ENCODE data around the gene C1GALT1C1L.

C1GALT1C1L gene

GRCh38 chr2:43657241-43657640 lies 19.0 kb downstream of the C1GALT1C1L start:
- in situ Hi-C loops (cut with MboI; ENCODE audit: low pct_unique_long_range_greater_than_20kb, low sequenced_read_pairs, unreplicated experiment): no loop called here
- DNase-seq (ENCODE audit: low spot score): no peak
- TF ChIP-seq, protein P1, sequence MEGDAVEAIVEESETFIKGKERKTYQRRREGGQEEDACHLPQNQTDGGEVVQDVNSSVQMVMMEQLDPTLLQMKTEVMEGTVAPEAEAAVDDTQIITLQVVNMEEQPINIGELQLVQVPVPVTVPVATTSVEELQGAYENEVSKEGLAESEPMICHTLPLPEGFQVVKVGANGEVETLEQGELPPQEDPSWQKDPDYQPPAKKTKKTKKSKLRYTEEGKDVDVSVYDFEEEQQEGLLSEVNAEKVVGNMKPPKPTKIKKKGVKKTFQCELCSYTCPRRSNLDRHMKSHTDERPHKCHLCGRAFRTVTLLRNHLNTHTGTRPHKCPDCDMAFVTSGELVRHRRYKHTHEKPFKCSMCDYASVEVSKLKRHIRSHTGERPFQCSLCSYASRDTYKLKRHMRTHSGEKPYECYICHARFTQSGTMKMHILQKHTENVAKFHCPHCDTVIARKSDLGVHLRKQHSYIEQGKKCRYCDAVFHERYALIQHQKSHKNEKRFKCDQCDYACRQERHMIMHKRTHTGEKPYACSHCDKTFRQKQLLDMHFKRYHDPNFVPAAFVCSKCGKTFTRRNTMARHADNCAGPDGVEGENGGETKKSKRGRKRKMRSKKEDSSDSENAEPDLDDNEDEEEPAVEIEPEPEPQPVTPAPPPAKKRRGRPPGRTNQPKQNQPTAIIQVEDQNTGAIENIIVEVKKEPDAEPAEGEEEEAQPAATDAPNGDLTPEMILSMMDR (IDR thresholded peaks at IDR 0.05; ENCODE audit: extremely low read depth, insufficient read depth, missing control alignments): no peak

- in situ Hi-C loops (cut with MboI; ENCODE audit: low pct_unique_long_range_greater_than_20kb, low sequenced_read_pairs, unreplicated experiment): no loop called here
- TF ChIP-seq, protein P1 (IDR thresholded peaks at IDR 0.05; ENCODE audit: extremely low read depth, insufficient read depth, missing control alignments): no peak
- no peak for DNase-seq (ENCODE audit: low spot score)
Measured at GRCh38 chr2:43653506-43653905, 22.7 kb downstream of the C1GALT1C1L start.

- no peak for DNase-seq (ENCODE audit: low spot score)
- in situ Hi-C loops (cut with MboI; ENCODE audit: low pct_unique_long_range_greater_than_20kb, low sequenced_read_pairs, unreplicated experiment): no loop called here
- TF ChIP-seq, protein P1 (IDR thresholded peaks at IDR 0.05; ENCODE audit: extremely low read depth, insufficient read depth, missing control alignments): no peak
Measured at GRCh38 chr2:43648994-43649701, 27.1 kb downstream of the C1GALT1C1L start.

GRCh38 chr2:43643680-43644079 lies 32.5 kb downstream of the C1GALT1C1L start:
- no peak for DNase-seq (ENCODE audit: low spot score)
- TF ChIP-seq, protein P1 (IDR thresholded peaks at IDR 0.05; ENCODE audit: extremely low read depth, insufficient read depth, missing control alignments): no peak
- in situ Hi-C loops (cut with MboI; ENCODE audit: low pct_unique_long_range_greater_than_20kb, low sequenced_read_pairs, unreplicated experiment): no loop called here

- TF ChIP-seq, protein P1 (IDR thresholded peaks at IDR 0.05; ENCODE audit: extremely low read depth, insufficient read depth, missing control alignments): no peak
- in situ Hi-C loops (cut with MboI; ENCODE audit: low pct_unique_long_range_greater_than_20kb, low sequenced_read_pairs, unreplicated experiment): no loop called here
Measured at GRCh38 chr2:43642363-43642762, 33.9 kb downstream of the C1GALT1C1L start.

DNA sequence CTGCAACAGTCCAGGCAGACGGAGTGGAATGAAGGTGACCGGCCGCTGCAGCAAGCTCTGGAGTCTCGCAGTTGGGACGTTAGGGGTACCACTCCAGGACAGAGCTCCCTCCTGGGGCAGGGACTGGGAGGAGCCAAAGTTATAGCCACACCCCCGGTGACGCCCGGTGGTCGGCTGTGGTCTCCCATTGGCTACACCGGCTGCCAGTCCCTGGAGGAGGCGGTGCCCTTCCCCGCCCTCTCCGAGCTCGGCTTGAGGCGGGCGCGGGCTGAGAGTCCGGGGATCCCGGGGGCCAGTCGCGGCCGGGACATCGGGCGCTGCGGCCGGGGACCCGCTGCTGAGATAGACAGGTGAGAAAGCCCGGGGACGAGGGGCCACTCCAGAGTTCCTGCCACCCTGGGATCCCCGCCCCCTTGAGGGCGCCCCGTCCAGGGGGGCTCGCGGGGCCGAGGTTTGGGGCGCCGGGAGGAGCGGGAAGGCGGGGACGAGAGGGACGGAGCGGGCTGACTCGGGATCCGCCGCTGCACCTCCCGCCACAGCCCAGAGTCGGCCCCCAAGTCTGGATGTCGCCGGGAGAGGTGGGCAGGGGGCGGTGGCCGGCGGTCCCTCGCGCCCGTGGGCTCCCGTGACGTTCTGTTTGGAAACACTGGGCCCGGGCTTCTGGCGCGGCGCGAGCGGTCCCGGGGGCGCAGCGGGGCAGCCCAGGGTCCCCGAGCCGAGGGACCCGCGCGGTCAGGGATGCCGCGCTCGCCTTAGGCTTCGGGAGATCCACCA lies 39.0 kb downstream of the C1GALT1C1L start, which contains the start of gene PLEKHH2:
PLEKHH2 (plus strand) TSS at position 231 of the 774 bp plus-strand sequence. CDS start 7,414 bp downstream, outside the sequence.
- TF ChIP-seq, protein P1 (IDR thresholded peaks at IDR 0.05; ENCODE audit: extremely low read depth, insufficient read depth, missing control alignments): no peak
- DNase-seq (ENCODE audit: low spot score): peak; percentile 95
- in situ Hi-C loops (cut with MboI; ENCODE audit: low pct_unique_long_range_greater_than_20kb, low sequenced_read_pairs, unreplicated experiment): no loop called here

More at GRCh38 chr2:43642363-43642762, 33.9 kb downstream of the C1GALT1C1L start:
- DNase-seq (ENCODE audit: low spot score): no peak

Measured in GM13977 (cell line).